Stimulated activated naive CD8-positive, alpha-beta T cell treated with anti-CD3 and anti-CD28 coated beads, Interleukin-15, amount 100 ng/mL, for 72 hours (primary cell): ENCODE results near the gene MRPS24.
"Not testable (repeated sequence)": the region's sequence is repeated elsewhere in the genome, so short reads cannot be mapped to it uniquely, and the experiment has no call there.

Experiments used
- ATAC-seq: fragments of 150-1000 bp; cut with Tn5 transposase; 2 replicates; pipeline ENCODE4 v1.10.0; 2021; ENCODE audit warnings: mild to moderate bottlenecking, moderate library complexity
- DNase-seq, 2 donors: peaks; one replicate each; pipeline ENCODE4 v3.0.0; 2021 to 2022
- H3K27ac Mint-ChIP-seq, 2 donors: one replicate each; pipeline ENCODE4 v1.8.0; 2022; ENCODE audit warnings: mild to moderate bottlenecking in 2 of 2, mixed read lengths in 2 of 2, moderate library complexity in 2 of 2
- H3K27me3 Mint-ChIP-seq: one replicate; pipeline ENCODE4 v1.8.0; 2022; ENCODE audit warnings: mixed read lengths
- H3K4me1 Mint-ChIP-seq: one replicate; pipeline ENCODE4 v1.8.0; 2022; ENCODE audit warnings: mild to moderate bottlenecking, mixed read lengths
- H3K4me3 Mint-ChIP-seq, 2 donors: one replicate each; pipeline ENCODE4 v1.8.0; 2022; ENCODE audit warnings: mild to moderate bottlenecking in 2 of 2, mixed read lengths in 2 of 2, moderate library complexity in 1 of 2
- H3K9me3 Mint-ChIP-seq, 2 donors: one replicate each; pipeline ENCODE4 v1.8.0; 2022; ENCODE audit warnings: mixed read lengths in 2 of 2

Gene MRPS24

DNA sequence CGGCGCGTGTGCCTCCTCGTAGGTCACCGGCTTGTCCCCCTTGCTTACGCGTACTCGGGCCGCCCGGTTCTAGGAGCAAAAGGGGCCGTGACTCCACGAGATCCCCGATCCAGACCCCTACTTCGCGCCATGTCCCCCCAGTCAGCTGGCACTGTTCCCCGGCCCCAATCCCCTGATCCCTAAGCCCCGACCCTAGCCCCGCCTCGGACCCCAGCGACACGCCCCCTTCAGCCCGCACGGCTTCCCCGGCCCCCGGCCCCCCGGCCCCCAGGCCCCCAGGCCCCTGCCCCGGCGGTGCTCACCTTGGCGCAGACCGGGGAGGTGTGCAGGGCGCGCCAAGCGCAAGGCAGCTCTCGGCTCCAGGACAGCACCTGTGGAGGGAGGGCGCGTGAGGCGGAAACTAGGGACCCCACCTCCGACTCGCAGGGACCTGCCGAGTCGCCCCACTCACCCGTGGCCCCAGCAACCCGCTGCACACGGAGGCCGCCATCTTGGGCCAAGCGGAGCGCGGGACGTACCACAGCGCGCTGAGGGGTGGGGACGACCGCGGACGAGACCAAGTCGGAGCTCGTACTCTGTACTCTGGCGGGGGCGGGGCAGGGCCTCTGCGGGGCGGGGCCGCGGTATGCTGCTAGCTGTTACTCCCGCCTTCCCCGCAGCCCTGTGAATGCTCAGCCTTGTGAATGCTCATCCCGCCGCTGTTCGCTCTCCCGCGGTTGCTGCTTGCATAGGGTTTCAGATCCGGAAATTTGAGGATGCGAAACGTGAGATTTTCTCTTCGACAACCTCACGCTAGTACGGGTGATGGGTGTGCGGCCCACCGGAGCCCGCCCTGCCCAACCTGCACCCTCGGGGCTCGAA lies at the start of gene MRPS24:
MRPS24 (minus strand) TSS at position 512 of the 861 bp plus-strand sequence; CDS start at position 490, 22 bp downstream.
- Mint-ChIP-seq H3K4me3 (peak within 1 kb of the TSS; percentile 94 to 96), H3K27me3 (peaks cover 8% of the 10 kb centered on the region), H3K4me1 (peaks cover 52% of the 10 kb centered on the region), H3K27ac (peak within 1 kb of the TSS; percentile 91 to 97), H3K9me3 (peaks cover 0 to 7% of the 10 kb centered on the region in 2 donors)
- peak; percentile 93 to 94 for DNase-seq
- peak; percentile 98 for ATAC-seq

- DNase-seq (no peak), ATAC-seq (no peak)
- no peaks in the 10 kb centered on the region for H3K9me3 Mint-ChIP-seq
- no peak overlapping the region for H3K27ac Mint-ChIP-seq
- peaks cover 8% of the 10 kb centered on the region for H3K4me1 Mint-ChIP-seq
- no peaks in the 10 kb centered on the region for H3K27me3 Mint-ChIP-seq
- no peak overlapping the region for H3K4me3 Mint-ChIP-seq
These were observed 46.6 kb upstream of the MRPS24 start for GRCh38 chr7:43915907-43916306.

- ATAC-seq: no peak
These were observed 45.5 kb upstream of the MRPS24 start for GRCh38 chr7:43914795-43915194.

GRCh38 chr7:43906331-43907010 lies 37.2 kb upstream of the MRPS24 start, which contains the start of gene URGCP:
TSS of gene URGCP (minus strand) at chr7:43906596. CDS start at chr7:43906575, 21 bp downstream.
- DNase-seq: peak; percentile 46 to 55
- Mint-ChIP-seq H3K27ac (peak within 1 kb of the TSS; percentile 99), H3K4me1 (peaks cover 40% of the 10 kb centered on the region), H3K4me3 (peak within 1 kb of the TSS; percentile 92 to 94), H3K9me3 (no peaks in the 10 kb centered on the region), H3K27me3 (no peaks in the 10 kb centered on the region)
- peak; percentile 85 for ATAC-seq

More at GRCh38 chr7:43914795-43915194, 45.5 kb upstream of the MRPS24 start:
- no peak for DNase-seq
- Mint-ChIP-seq H3K27ac (no peak overlapping the region), H3K4me1 (peaks cover 7% of the 10 kb centered on the region), H3K27me3 (no peaks in the 10 kb centered on the region), H3K4me3 (no peak overlapping the region), H3K9me3 (no peaks in the 10 kb centered on the region)

DNA sequence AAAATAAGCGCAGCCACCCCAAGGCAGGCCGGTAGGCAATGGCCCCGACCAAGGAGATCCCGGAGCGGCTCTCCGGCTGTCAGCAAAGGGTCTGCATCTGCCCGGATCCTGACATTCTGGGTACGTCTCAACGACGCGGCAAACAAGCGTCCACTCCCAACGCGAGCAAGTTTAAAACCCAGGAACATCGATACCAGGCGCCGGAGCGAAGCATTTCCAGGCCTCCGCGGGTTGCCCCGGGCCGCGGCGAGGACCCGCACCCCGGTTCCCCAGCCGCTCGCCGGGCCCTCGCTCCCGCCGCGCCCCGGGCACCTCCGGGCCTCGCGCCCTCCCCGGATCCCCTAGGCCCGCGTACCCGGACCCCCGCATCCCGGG lies 36.6 kb upstream of the MRPS24 start:
- Mint-ChIP-seq H3K27ac (peak overlapping the region; percentile 99), H3K4me3 (peak overlapping the region; percentile 92 to 94), H3K27me3 (no peaks in the 10 kb centered on the region), H3K4me1 (peaks cover 43% of the 10 kb centered on the region), H3K9me3 (no peaks in the 10 kb centered on the region)
- DNase-seq (peak in 1 of 2 donors; percentile 37), ATAC-seq (peak; percentile 64)

GRCh38 chr7:43905209-43905946 lies 36.1 kb upstream of the MRPS24 start:
- no peak for ATAC-seq
- peak overlapping the region; percentile 92 to 94 for H3K4me3 Mint-ChIP-seq

DNA sequence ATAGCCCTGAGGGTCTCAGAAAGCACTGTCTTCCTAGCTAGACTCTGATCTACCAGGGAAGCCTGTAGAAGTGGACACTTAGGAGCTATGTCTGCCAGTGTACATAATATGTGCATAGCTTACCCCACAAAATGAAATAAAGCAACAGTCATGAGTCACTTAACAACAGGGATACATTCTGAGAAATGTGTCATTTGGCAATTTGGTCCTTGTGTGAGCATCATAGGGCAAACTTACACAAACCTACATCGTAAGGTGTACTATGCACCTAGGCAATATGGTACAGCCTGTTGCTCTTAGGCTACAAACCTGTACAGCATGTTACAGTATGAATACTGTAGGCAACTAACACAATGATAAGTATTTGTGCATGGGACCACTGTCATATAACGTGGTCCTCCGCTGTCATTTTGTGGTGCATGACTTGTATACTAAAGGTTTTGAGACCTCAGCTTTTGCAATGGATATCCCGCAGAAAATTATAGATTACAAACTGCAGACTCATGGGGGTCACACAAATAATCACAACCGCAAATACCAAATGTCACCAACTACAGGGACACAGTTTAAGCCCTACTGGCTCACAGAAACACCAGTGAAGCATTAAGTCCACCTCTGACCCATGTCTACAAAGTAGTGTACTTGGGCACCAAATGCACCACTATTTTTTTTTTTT lies 35.4 kb upstream of the MRPS24 start:
- DNase-seq (no peak), ATAC-seq (peak; percentile 59)
- Mint-ChIP-seq H3K27ac (no peak overlapping the region), H3K4me1 (peaks cover 43% of the 10 kb centered on the region), H3K27me3 (no peaks in the 10 kb centered on the region), H3K4me3 (peak overlapping the region; percentile 92 to 94), H3K9me3 (no peaks in the 10 kb centered on the region)

More at GRCh38 chr7:43905209-43905946, 36.1 kb upstream of the MRPS24 start:
- DNase-seq: no peak
- H3K27ac Mint-ChIP-seq: peak overlapping the region; percentile 99
- H3K9me3 Mint-ChIP-seq: no peaks in the 10 kb centered on the region
- H3K27me3 Mint-ChIP-seq: no peaks in the 10 kb centered on the region
- peaks cover 43% of the 10 kb centered on the region for H3K4me1 Mint-ChIP-seq

DNA sequence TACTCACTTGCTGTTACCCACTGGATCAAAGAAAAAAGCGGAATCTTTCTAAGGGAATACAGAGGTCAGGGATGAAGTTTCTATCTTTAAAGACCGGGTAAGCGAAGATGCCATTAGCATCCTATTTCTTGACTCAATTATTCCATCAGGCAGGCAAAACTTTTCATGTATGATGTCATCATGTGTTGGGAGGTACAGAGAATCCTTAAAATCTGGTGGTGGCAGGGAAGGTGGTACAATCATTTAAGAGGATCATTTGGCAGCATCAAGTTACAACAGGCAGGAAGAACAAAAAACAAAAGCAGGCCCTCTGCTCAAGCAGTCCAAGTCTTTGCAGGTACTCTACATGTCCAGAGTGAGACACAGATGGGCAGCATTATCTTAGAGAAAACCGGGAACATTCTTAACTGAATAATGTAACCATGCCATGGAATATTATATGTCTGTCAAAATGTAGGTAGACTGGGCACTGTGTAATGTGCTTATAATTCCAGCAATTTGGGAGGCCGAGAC lies 33.3 kb upstream of the MRPS24 start:
- DNase-seq: no peak
- H3K4me1 Mint-ChIP-seq: peaks cover 43% of the 10 kb centered on the region

GRCh38 chr7:43898571-43898970 lies 29.3 kb upstream of the MRPS24 start:
- not testable (repeated sequence) for H3K27ac Mint-ChIP-seq, H3K27me3 Mint-ChIP-seq, ATAC-seq, H3K9me3 Mint-ChIP-seq, DNase-seq, H3K4me3 Mint-ChIP-seq
- H3K4me1 Mint-ChIP-seq: peaks cover 35% of the 10 kb centered on the region

More for the DNA sequence above, 33.3 kb upstream of the MRPS24 start:
- no peaks in the 10 kb centered on the region for H3K27me3 Mint-ChIP-seq
- no peaks in the 10 kb centered on the region for H3K9me3 Mint-ChIP-seq
- H3K4me3 Mint-ChIP-seq: no peak overlapping the region
- ATAC-seq: no peak
- no peak overlapping the region for H3K27ac Mint-ChIP-seq

DNA sequence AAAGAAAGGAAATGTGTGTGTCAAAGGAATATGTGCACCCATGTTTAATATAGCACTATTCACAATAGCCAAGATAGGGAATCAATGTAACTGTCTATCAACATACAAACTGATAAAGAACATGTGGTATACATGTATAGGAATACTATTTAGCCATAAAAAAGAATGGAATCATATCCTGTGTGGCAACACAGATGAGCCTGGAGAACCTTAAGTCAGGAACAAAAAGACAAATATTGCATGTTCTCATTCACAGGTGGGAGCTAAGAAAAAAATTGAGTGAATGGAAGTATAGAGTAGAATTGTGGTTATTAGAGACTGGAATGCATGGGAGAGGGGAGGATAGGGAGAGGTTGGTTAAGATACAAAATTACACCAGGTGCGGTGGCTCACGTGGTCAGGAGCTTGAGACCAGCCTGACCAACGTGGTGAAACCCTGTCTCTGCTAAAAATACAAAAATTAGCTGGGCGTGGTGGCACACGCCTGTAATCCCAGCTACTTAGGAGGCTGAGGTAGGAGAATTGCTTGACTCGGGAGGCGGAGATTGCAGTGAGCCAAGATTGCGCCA lies 26.6 kb upstream of the MRPS24 start:
- H3K4me3 Mint-ChIP-seq: no peak overlapping the region

DNA sequence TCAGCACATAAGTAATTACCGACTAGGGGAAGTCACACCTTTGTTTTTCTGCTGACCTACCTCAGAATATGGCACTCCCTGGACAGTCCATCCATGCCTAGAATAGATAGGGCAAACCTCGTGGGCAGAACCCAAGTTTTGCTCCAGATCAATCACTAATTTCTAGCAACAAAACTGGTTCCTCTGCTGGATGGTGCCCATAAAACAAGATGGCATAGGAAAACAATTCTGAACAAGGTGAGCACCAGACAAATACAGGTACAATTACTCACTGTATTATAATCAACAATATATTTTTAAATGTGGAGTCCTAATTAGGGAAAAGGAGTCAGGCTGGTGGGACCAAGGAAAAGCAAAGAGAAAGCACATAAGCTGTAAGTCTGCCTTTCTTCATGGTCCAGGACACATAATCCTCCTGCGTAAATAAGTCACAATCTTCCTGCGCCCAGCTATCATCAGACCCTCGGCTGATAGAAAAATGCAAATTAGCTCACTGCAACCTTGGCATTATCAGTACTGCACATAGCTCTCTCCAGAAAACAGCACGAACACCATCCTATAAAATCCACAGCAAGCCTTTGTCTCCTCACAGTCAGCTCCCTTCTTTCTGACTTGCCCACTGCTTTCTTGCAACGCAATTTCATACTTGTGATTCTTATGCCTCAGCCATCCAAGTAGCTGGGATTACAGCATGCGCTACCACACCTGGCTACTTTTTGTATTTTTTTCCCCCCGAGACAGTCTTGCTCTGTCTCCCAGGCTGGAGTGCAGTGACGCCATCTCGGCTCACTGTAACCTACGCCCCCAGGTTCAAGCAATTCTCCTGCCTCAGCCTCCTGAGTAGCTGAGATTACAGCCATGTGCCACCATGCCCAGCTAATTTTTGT lies 22.0 kb upstream of the MRPS24 start:
- no peak for ATAC-seq
- Mint-ChIP-seq H3K9me3 (no peaks in the 10 kb centered on the region), H3K27ac (peak overlapping the region in 1 of 2 donors; percentile 23), H3K4me1 (peaks cover 53% of the 10 kb centered on the region), H3K4me3 (no peak overlapping the region), H3K27me3 (no peaks in the 10 kb centered on the region)
- no peak for DNase-seq

More for the DNA sequence above, 26.6 kb upstream of the MRPS24 start:
- H3K9me3 Mint-ChIP-seq: no peaks in the 10 kb centered on the region
- no peak overlapping the region for H3K27ac Mint-ChIP-seq
- ATAC-seq (no peak), DNase-seq (no peak)
- no peaks in the 10 kb centered on the region for H3K27me3 Mint-ChIP-seq
- H3K4me1 Mint-ChIP-seq: peaks cover 35% of the 10 kb centered on the region

DNA sequence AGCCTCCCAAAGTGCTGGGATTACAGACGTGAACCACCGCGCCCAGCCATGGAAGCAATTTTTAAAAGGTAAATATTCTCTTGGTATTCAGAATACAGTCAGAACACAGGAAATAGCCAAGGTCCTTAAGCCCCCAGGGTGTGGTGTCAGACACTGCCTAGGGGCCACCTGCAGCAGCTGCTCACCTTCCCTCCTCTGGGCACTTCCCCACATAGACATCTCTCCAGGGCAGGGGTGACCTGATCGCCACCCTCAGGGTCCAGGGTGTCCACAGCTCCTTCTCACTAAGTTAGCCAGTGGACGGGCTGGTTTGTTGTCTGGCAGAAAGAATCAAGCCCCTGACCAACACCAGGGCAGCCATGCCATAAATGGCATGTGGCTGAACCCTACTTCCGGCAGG lies 21.2 kb upstream of the MRPS24 start:
- H3K4me1 Mint-ChIP-seq: peaks cover 53% of the 10 kb centered on the region
- ATAC-seq (no peak), DNase-seq (no peak)
- H3K27me3 Mint-ChIP-seq: no peaks in the 10 kb centered on the region
- H3K9me3 Mint-ChIP-seq: no peaks in the 10 kb centered on the region
- H3K27ac Mint-ChIP-seq: no peak overlapping the region
- peak overlapping the region in 1 of 2 donors; percentile 33 for H3K4me3 Mint-ChIP-seq

DNA sequence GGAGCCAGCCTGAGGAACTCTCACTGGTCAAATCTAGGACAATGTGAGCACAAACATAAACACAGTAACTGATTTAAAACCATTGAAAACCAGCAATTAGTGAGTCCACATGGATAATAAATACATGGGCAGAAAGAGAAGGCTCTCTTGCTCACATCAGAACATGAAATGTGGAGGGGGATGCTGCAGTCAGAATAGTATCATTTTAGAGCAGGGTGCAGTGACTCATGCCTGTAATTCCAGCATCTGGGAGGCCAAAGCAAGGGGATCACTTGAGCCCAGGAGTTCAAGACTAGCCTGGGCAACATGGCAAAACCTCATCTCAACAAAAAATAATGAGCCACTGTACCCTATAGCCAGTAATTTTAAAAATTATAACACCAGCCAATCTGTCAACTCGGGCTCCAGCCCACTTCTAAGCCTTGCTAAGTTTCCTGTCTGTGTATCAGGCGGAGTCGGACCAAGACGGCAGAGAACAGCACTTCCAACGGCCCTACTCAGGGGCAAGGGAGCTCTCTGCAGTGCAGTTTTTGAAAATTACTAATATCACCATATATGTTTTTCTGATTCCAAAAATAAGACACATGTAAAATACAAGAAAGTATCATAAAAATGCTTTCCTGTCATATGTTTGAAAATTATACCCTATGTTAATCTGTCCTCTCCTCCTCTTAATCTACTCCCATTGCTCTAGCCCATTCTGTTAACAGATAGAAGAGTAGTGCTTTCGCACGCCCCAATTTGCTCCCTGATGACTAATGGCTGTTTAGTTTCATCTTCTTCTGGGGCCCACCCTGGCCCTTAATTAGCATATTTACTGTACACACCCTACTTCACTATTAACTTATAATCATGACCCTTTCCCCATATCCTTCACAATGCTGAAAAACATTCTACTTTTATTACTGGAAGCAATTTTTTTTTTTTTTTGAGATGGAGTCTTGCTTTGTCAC lies 20.0 kb upstream of the MRPS24 start:
- DNase-seq (peak in 1 of 2 donors; percentile 23), ATAC-seq (peak; percentile 80)
- peaks cover 53% of the 10 kb centered on the region for H3K4me1 Mint-ChIP-seq
- H3K4me3 Mint-ChIP-seq: peak overlapping the region in 1 of 2 donors; percentile 29
- no peaks in the 10 kb centered on the region for H3K9me3 Mint-ChIP-seq
- no peak overlapping the region for H3K27ac Mint-ChIP-seq
- no peaks in the 10 kb centered on the region for H3K27me3 Mint-ChIP-seq
